Measurements from ENCODE around the gene MERTK. TPM values are rescaled to one million over a fixed set of nuclear protein-coding genes. Genes with fewer than 3 reads are reported as not detected.

MERTK gene
- total and polyA plus RNA-seq, 10 of the 15 experiments (the other 5 are each of a cell fraction or from before 2014, with no cell fraction given): 0.13 to 30.6 (median 0.50) TPM

GRCh38 chr2:111985514-111985913 lies 87.1 kb downstream of the MERTK start:
- in situ Hi-C loops (cut with MboI): no loop called here
- ATAC-seq (no peak), DNase-seq (ENCODE audit: low read depth, low spot score) (no peak), FAIRE-seq (no peak)
- H3K4me2 ChIP-seq (ENCODE audit: control insufficient read depth, insufficient read depth): no peak overlapping the region
- no peak overlapping the region for H3K27ac ChIP-seq (ENCODE audit: control insufficient read depth, insufficient read depth)
- no peaks in the 10 kb centered on the region for H4K20me1 ChIP-seq (ENCODE audit: control insufficient read depth, insufficient read depth)
- H3K79me2 ChIP-seq (ENCODE audit: control insufficient read depth, insufficient read depth, low read length): no peaks in the 10 kb centered on the region
- H3K9ac ChIP-seq (ENCODE audit: control insufficient read depth, insufficient read depth, low read length): no peak overlapping the region
- SMC1A ChIA-PET (ENCODE audit: uncharacterized antibody, unreplicated experiment): interaction anchor here (1.2 kb wide), 1 partner anchor 20 kb away, joined by 5 read pairs; no protein-coding TSS in a partner anchor
- peaks cover 6% of the 10 kb centered on the region for H3K4me1 ChIP-seq (ENCODE audit: control insufficient read depth, insufficient read depth, low read length)
- WGBS (ENCODE audit: insufficient coverage, insufficient replicate concordance, low lambda C conversion rate, missing lambda C conversion rate): 19% methylated on average over 4 of the region's 4 CpGs
- CTCF ChIA-PET: no interaction called here
- no TSS peak for BruUV-seq (replicated peaks)
- RAD21 ChIA-PET (ENCODE audit: unreplicated experiment): no interaction called here
- H2AFZ ChIP-seq (ENCODE audit: control insufficient read depth, low read depth, low read length): no peak overlapping the region
- no peaks in the 10 kb centered on the region; a peak in 1 of 4 replicates for H3K36me3 ChIP-seq (ENCODE audit: control insufficient read depth in 2 of 2, insufficient read depth in 2 of 2, low read length in 1 of 2)
- H3K9me3 ChIP-seq (replicated peaks; ENCODE audit: control insufficient read depth, insufficient read depth, low read length): no peaks in the 10 kb centered on the region; the same call in 1 of the 3 replicates
- POLR2A ChIA-PET: interaction anchor here (0.5 to 1.5 kb wide), 2 partner anchors 13 to 633 kb away, joined by 3 to 5 read pairs; no protein-coding TSS in a partner anchor
- no peaks in the 10 kb centered on the region for H3K27me3 ChIP-seq (replicated peaks in 1 of 2; ENCODE audit: control insufficient read depth in 2 of 2, insufficient read depth in 2 of 2, low read length in 1 of 2)
- intact Hi-C loops (cut with micrococcal nuclease; ENCODE audit: unreplicated experiment): no loop called here
- H3K4me3 ChIP-seq: no peak overlapping the region
- TF ChIP-seq CHD4 (IDR thresholded peaks at IDR 0.05) (no peak), NBN (IDR thresholded peaks at IDR 0.05) (no peak), ZNF207 (IDR thresholded peaks at IDR 0.05; ENCODE audit: borderline replicate concordance) (no peak), EP300 (IDR thresholded peaks at IDR 0.05; ENCODE audit: borderline replicate concordance in 1 of 2, control insufficient read depth in 1 of 2, low read depth in 2 of 2, low read length in 2 of 2) (no peak), NKRF (conservative IDR thresholded peaks at IDR 0.05) (no peak), MAX (IDR thresholded peaks at IDR 0.05; ENCODE audit: low read depth, low read length) (no peak), BMI1 (IDR thresholded peaks at IDR 0.05; ENCODE audit: borderline replicate concordance) (no peak), RFX5 (IDR thresholded peaks at IDR 0.05; ENCODE audit: low read depth, low read length) (no peak), ZBTB40 (IDR thresholded peaks at IDR 0.05; ENCODE audit: borderline replicate concordance) (no peak), DPF2 (IDR thresholded peaks at IDR 0.05) (no peak), PBX3 (IDR thresholded peaks at IDR 0.05; ENCODE audit: insufficient replicate concordance, low read depth, low read length) (no peak), RCOR1 (conservative IDR thresholded peaks at IDR 0.05; ENCODE audit: low read depth, low read length) (no peak), SIX5 (IDR thresholded peaks at IDR 0.05; ENCODE audit: low read depth, low read length, severe bottlenecking) (no peak), JUND (IDR thresholded peaks at IDR 0.05; ENCODE audit: low read depth, low read length) (no peak), SPI1 (IDR thresholded peaks at IDR 0.05; ENCODE audit: borderline replicate concordance, insufficient read depth, low read depth, low read length) (no peak), MTA2 (IDR thresholded peaks at IDR 0.05; ENCODE audit: low read depth) (no peak), SREBF2 (IDR thresholded peaks at IDR 0.05; ENCODE audit: low read length) (no peak)

All from GM12878 (cell line).